ENCODE measurements around the gene CD93.

Gene CD93

DNA sequence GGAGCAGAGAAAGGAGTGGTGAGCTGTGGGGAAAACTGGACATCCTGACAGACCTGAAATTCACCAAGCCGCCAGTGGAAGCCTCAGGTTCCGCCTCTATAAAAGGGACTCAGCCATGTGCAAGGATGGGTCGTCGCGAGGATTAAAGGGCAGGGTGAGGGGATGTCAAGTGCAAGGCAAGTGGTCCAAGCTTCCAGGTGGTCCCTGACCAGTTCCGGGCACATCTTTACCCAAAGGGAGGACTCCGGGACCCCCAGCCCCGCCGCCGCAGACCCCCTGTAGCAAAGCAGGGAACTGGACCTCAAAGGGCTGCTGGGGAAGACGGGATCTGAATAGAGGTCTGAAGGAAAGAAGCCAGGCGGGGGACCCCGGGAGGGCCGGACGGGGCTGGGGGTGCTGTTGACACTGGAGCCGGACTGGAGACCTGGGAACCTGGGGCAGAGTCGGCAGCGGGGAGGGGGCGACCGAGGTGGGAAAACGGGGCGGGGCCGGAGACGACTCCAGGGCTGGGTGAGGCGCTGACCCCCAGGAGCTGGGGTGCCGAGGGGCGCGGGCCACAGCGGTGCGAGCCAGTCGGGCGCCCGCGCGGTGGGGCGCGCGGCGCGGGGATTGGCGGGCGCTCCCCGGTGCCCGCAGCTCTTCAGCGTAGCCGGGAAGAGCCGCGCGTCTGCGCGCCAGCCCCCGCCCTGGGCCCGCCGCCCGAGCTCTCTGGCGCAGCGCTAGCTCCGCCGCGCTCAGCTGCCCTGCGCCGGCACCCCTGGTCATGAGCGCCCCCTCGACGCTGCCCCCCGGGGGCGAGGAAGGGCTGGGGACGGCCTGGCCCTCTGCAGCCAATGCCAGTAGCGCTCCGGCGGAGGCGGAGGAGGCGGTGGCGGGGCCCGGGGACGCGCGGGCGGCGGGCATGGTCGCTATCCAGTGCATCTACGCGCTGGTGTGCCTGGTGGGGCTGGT, 51.1 kb downstream of the CD93 start, which contains the start of gene SSTR4:
TSS of gene SSTR4 (plus strand) at position 592 of the 951 bp plus-strand sequence. CDS start at position 764, 172 bp downstream.
- no peak for DNase-seq (ENCODE audit: low read depth)

DNA sequence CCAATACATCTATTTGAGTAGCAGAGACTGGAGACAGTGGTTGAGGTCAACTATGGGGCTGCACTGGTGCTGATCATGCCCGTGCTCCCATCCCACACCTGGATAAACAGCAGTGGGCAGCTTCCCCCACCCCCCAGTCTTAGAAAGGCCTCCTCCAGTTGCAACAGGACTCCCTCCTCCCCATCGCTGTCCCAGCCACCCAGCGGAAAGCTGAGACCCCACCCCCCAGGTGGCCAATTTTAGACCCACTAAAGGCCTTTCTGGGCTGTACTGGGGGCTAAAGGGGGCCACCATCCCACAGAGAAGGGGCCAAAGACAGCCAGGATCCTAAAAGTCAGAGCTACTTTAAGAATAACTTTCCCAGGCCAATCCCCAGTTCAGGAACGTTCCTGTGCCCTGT, 52.2 kb downstream of the CD93 start:
- DNase-seq (ENCODE audit: low read depth): no peak

DNA sequence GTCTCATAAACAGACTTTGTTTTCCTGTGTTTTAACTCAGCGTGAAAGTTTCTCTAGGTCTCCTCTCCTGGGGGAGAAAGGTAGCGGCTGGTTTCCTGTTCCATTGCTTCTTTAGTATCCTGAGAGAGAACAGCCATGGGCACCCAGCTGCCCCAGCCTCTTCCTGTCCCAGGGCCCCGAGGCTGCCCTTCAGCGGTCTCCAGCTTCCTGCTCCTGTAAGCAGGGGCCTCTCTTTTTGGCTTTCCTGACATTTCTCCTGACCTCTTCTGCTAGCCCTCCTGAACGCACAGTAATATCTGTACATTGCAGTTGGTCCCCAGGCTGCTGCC, 53.4 kb downstream of the CD93 start:
- DNase-seq (ENCODE audit: low read depth): no peak

DNA sequence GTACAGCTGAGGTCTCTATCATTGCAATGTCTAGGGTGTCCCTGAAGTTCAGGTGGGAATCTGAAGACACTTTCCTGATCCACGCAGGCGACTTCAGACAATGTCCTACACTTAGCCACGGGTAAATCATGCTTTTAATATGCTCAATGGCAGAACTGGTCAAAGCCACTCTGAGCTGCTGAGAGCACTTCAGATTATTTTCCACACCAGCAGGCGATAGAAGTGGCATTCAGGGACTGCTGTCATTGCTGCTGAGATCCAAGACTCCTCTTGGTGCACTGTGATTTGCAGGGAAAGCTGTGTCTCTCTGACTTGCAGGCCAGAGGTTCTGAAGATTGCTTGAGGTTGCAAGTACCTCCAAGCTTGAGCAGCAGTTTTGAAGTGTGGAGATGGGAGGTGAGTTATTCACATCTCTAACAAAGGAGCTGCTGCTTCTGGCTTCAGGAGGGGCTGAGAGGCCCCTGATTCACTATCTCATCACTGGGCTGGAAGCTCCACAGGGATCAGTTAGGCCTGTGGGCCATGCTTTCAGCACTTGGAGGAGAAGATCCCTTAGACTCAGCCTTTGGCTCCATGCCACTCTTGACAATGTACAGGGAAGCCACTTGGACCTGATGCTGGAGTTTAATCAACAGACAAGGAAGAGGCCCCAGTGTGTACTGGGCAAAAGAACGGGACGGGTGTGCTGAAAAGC, 53.9 kb downstream of the CD93 start:
- no peak for DNase-seq (ENCODE audit: low read depth)

DNA sequence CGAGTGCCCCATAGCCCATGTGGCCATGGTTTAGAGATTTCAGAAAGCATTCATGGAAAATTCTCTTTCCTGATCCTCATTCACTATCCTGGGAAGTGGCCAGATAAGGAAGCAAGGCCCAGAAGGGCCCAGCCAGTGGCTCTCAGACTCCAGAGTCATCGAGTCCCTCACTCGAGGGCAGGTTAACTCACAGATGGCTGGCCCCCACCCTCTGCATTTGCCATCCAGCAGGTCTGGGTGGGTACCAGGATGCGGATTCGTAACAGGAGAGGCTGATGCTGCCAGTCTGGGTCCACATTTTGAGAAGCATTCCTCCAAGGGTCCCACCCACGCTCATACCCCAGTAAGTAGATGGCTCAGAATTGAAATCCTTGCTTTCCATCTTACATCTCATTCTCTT, 54.8 kb downstream of the CD93 start:
- DNase-seq (ENCODE audit: low read depth): no peak
